Stimulated activated CD4-positive, alpha-beta T cell treated with anti-CD3 and anti-CD28 coated beads, TNF-alpha, amount 100 ng/mL, for 48 hours (primary cell): Measurements from ENCODE around the gene KLF12.

ENCODE experiments used
- DNase-seq, 3 donors: peaks; one replicate each; pipeline ENCODE4 v3.0.0-alpha.2; 2020; ENCODE audit warnings: low read depth in 3 of 3

KLF12 gene

DNA sequence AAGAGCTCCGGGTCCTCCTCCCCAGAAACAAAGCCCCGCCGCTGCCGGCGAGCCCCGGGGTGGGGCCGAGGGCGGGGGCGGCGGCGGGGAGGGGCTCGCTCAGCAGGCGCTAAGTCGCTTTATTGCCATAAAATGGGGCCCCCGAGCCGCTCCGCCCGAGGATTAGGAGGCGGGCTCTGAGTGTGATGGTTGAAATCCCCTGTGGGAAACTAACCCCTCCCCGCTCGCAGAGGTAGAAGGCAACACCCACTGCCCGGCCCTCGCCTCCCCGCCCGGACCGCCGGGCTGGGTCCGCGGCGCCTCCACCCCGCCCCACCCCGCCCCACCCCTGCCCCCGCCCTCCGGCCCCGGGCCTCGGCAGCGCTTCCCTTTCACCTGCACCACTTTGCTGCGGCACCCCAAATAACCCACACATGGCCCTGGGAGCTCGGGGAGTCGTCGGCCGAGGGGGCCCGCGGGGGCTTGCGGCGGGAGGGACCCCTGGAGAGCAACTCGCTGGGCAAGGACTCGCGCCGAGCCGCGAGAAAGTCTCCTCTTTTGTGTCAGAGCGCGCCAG is at the start of gene KLF12:
Gene KLF12, minus strand, starts transcription at position 184 of the 556 bp plus-strand sequence.
- DNase-seq = peak; percentile 85 to 91 (median 89)

DNA sequence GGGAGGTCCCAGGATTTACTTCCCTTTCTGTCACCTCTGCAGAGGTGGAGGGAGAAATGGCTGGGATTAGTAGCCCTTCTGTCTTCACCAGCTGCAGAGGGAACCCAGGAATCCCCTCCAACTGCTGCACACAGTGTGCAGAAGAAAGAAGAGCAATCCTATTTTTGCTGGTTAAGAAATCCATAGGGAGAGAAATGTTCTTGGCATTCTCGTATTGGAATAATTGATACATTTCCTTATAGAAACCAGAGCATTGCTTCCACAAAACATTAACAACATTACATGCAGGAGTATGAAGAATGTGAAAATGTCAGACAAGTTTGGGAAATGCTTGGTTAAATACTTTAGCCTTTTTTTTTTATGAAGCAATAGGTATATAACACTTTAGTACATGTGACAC is 48.3 kb upstream of the KLF12 start:
- no peak for DNase-seq

DNA sequence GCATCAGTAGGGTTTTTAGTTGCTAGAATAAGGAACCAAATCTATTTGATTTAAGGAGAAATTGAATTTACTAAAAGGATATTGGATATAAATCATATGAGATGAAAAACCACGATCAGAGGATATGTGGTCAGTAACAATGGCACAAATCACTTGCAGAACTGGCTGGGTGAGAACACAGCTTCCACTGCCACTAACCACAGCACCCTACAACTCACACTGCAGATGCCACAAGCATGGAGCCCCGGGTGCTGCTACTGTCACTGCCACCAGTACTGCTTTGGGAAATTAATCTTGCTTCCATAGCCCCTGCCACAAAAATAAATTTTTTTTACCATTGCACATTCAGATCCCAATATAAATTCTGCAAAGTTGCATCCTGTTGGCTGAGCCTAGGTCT is 40.6 kb upstream of the KLF12 start:
- no peak for DNase-seq

DNA sequence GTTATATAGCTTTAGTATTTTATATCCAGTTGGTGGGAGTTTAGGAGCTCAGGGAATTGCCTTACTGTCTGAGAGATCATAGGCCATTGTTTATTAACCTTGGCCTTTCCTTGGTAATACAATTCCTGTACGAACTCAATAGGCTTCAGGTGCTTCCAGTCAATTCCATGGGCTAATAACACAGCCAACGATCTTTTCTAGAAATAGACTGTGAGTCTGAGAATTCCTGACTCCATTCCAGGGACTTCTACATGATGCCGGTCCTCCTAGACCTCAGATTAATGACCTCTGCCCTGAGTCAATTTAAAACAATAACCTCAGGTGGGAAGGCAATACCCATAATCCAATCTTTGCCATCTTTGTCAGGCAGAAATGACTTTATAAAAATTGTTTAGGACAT is 39.6 kb upstream of the KLF12 start:
- DNase-seq = no peak

DNA sequence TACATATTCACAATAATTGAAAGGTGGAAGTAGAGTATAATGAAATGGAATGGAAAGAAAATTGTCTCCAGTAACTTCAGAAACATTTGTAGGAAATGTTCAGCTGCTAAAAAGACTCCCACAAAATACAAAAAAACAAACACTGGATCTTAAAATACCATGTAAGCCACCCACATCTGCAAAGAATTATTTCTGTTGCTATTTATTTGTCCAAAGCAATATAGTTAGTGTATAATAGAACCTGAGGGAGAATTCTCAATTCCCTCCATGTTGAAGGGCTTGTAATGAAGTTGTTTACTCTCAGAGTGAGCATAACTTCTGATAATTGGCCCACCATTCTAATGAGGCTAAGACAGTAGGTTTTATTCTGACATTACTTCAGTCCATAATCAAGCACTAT is 37.4 kb upstream of the KLF12 start:
- DNase-seq = no peak

DNA sequence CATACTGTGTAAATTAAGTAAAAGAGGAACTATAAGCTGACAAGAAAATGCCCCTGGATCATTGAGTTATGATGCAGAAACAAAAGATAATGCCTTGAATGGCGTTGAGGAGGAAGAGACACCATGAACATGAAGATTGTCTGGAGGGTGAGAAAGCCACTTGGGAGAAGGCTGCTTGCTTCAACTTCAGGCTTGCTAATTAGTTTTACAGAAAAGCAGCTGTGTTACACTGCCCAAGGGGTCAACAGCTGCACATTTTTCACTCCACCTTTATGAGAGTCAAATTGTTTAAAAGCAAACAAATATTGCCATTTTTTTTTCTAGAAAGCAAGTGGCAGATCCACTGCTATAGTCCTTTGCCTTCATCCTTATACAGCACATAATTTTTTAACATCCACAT is 35.5 kb upstream of the KLF12 start:
- no peak for DNase-seq

DNA sequence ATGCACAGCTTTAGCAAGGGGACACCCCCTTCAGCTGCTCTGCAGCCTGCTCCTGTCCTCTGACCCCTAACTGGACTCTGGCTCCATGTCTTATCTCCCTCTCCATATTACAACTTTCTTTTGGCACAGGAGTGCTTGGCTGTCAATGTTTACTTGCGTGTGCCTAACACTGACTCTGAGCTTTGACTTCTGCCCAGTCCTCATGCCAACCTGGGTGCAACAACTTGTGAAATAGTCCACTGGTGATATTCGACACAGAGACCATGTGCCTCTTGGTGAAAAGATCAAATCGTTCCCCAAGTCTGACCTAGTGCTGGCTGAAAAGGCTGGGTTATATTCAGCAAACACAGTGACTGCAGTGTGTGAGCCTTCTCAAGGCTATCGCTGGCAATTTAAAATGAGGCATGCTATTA is 34.1 kb upstream of the KLF12 start:
- no peak for DNase-seq

DNA sequence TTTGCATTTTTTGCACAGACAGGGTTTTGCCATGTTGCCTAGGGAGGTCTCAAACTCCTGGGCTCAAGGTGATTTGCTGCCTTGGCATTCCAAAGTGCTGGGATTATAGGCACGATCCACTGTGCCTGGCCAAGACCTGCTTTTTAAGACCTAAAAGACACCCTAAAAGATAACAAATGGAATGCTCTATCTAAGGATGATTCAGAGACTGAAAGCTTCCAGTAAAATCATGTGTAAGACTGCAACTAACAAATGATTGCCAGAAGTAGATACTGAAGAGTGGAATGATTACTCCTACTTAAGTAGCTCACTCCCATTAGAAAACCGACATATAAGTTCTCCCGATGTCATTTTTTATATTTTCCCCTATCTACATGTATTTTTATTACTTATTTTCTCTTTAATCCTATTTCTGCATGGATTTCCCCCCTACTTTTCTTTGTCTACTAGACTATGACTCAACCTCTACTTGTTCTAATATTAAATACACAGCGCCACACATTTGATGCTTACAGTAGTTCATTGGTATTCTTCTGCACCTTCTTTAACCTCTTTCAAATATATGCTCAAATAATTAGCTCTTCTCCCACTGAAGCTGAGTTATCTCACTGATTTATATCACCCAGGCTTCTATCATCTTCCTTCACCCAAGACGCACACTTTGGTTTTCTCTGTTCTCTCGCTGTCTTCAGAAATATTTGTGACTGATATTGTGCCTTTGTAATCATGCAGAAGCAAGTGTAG is 32.2 kb upstream of the KLF12 start:
- DNase-seq = no peak

DNA sequence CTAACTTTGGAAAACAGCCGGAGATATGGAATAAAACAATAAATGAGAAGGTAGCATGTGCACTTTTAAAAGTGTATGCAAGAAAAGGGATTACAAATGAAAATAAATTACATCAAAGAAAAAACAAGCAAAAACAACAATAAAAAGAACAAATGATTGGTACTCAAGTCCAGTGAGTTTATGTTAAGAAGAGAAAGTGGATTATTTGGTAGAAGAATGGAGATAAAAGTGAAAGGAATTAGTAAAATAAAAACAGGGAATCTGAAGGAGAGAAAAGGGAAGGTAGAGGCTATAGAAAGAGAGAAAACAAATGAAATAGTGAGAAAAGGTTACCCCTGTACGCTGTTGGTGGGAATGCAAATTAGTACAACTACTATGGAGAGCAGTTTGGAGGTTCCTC is 28.6 kb upstream of the KLF12 start:
- no peak for DNase-seq

DNA sequence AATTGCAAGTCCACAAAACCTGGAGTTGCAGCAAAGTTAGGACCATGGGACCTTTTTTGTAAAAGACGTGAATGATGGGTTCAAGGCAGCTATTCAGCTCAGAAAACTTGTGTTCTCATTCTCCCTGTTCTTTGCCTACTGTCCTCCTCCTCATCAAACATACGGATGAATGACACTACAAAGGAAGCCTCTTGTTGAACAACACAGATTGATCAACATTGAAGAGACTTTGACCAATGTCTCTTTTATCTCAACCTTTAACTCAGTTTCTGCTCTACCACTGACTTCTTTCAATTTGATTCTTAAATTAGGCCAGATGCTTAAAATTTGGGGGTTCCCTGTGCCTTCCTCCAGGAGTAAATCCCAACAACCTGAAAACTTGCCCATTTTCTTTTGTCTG is 27.9 kb upstream of the KLF12 start:
- DNase-seq = no peak

DNA sequence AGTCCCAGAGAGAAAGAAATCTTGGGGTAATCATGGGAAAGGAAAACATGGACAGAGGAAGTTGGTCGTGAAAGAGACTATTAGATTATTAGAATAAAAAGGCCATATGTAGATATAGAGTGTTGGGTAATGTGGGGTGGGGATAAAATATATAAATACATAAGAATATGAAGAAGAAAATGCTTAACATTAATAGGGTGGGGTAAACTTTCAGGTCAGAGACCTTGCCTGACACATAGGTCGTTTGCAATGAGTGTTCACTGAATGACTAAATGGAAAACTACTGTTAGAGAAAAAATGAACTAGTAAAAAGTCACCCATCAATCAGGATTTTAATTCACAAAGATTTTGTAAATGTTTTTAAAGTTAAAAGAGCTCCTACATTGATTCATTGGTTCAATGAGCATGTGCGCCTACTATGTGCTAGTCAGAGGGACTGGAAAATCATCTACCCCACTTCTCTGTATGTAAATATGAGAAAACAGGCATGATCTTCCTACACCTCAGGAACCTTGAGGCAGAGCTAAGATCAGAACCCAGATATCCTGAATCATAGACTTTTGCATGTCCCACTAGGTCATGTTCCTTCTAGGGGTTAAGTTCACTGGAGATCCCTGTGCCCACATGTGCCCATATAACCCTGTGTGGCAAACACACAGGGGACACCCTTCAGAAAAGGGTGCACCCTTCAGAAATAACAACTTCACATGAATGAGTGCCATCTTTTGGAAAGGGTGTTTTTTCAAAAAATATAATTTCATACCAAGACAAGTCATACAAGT is 24.6 kb upstream of the KLF12 start:
- DNase-seq = no peak

DNA sequence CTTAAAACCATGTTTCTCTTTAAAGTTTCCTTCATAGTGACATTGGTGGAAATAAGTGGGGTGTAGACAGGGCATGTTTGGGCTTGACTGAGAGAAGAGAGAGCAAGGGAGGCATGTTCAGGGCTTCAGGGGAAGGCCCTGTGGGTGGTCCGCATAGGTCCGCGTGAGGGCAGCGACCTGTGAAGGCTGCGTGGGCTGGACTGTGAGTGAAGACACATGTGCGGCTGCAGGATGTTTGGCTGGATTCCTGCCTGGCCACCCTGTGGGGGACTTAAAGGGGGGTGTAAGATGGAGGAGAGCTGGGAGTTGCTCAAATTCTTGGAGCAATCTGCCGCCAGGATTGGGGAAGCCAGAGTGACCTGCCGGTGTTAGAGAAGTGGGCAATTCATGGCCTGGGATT is 23.8 kb upstream of the KLF12 start:
- DNase-seq = no peak

DNA sequence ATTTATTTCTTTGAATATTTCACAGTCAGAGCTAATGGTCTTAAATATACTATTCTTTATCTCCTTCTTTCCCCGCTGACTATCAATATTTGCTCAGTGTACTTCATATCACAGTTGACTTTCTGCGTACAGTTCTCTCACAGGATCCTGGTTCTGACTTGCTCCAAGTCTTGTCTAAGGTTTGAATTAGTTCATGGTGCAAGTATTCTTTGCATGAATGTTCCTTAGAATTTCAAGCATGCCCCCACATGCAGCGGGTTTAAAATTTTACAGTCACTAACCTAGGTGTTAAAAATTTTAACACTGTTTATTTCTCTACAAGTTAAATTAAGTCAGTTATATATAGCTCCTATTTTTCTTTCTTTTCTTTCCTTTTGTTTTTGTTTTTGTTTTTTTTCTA is 20.8 kb upstream of the KLF12 start:
- no peak for DNase-seq

DNA sequence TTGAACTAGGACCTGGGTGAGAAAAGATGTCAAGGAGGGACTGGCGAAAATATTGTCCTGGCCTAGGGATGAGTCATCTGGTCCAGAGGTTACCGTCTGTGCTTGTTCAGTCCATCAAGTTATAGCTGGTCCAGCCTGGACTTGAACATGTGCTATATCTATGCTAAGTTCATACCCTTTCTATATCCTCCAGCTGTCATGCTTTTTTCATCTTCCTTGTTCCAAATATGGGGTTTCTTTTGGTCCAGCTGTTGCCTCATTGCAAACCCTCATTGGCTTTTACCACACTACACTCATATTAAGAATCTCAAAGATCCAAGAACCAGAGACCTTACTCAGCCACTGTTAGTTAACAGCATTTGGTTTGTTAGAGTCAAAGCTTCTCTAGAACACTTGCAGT is 19.1 kb upstream of the KLF12 start:
- DNase-seq = no peak

DNA sequence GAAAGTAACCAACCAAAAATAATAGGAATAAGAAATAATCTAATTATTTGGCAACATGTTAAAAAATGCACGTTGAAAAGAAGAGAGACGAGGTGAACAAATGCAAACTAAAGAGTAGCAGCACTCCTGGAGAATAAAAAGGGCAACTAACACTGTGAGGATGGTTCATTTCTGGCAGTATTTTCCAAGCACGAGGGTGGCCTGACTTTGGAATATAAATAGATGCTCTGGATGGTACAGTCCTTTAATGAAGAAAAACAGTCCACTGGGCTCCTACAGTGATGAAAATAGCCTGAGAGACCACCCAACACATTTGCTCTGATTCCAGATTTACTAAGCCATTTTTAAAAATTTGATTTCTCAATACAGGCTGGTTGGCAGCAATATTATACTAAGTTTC is 17.7 kb upstream of the KLF12 start:
- DNase-seq = no peak

DNA sequence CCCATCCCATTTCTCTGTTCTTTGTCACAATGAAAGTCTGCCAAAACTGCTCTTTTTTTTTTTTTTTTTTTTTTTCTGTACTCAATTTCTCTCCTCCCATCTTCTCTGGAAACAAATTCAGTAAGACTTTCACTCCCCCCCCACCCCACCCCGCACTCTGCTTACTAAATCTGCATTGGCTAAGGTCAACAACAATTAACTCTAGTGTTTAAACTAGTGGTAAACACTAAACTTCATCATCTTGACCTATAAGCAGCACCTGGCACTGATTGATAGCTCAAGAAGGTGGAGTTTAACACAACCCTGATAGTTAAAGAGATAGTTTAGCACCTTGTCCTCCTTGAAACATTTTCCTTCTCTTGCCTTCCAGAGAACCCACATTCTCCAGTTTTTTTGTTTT is 14.1 kb upstream of the KLF12 start:
- no peak for DNase-seq

DNA sequence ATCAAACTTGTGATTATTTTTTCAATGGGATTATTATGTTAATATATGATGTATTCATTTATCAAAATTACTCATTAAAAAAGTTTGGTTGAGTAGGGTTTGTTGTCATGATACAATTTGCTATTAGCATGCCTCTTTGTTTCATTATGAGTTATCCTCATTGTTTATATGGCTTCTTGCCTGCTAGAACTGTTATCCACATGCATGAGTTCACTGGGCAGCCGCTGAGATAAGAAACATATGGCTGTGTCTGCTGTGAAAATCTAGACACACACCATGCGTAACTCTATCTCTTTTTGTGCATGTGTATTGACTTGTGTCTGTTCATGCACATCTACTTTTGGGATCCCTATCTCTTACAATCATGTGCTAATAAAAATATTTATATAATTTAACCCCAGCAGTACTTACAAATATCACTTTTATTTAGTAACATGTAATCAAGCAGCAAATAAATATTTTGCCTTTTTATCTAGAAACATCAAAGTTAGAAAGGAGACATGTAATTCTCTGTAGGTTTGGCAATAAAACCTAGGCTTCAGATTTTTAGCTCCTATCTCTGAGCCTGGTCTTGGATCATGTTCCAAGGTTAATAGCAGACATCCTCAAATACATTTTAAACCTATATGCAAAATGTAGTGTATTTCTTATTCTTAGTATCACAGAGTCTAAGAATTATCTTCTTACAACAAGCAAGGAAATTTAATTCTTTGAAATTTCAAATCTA is 11.2 kb upstream of the KLF12 start:
- no peak for DNase-seq

DNA sequence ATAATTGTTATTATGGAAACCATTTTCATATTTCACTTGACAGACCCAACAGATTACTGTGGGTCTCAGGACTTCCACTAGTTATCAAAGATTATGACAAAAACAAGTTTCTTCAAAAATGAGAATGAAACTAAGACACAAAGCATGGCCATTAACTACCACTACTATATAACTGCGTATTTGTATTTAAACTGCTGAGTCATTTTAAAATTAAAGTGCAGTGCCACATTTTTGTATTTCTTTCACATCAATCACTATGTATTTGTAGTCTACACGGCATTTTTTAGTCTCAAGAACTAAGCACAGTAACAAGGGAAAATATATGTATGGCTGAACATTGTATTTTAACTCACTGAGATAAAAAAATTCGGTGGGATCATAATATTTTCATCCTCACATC is 10.1 kb upstream of the KLF12 start:
- no peak for DNase-seq

DNA sequence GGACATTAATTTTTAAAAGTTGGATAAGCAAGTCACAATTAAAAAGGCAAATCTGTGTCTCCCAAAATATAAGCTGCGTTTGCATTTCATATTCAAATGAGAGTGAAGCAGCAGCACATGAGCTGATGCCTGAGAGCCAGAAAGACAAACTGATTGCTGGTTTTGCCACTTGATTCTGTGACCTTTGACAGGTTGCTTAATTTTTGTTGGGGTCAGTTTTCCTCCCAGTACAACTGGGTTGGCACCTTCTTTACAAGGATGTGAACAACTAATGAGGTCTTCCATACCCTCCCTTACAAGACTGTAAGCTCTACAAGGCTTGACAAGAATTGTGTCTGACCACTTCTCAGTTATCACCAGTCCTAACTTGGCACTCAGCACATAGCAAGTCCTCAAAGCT is 8.1 kb upstream of the KLF12 start:
- DNase-seq = no peak

DNA sequence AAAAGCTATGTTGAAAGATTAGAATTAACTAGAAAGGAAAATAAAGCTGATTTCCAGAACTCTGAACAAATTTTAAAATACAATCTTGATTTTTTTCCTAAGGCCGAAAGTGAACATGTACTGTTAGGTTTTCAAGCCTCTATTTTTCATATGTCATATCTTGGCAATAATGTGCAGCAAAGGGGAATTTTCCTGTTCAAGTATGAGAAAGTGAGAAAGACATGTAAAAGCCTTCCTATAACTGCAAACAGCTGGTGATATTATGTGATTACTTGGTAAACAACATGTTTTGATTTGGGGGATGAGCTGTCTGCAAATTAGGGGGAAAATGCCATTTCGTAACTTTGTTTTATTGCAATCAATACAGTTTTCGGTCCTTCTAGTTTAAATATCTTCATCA is 4.0 kb upstream of the KLF12 start:
- DNase-seq = no peak

DNA sequence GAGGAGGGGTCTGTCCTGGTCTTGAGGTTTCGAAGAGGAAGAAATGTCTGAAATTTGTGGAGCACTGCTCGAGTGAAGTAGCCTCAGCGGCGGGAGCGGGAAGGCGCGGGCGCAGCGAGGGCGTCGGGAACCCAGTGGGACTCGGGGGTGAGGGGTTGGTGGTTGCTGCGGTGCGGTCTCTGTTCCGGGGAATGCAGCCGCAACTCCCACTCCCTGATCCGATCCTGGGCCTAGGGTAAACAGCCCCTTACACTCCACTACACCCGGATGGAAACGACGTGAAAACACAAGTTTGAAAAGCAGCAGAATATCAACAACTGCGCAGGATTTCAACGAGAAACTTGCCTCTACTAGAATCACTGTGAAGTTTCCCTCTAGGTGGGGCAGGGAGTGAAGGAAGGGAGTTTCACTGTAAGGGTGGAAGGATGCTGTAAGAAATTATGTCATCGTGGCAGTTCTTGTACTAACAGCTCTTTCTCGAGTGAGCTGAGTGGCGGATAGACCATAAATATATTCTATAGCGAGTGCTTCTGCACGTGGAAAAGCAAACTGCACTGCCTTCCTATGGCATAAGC is 2.0 kb upstream of the KLF12 start:
- peak in 2 of 3 donors; percentile 14 to 25 for DNase-seq
